ENCODE measurements around the gene LYPD6B. TPM values are rescaled to one million over a fixed set of nuclear protein-coding genes. Genes with fewer than 3 reads are reported as not detected.

Gene LYPD6B
- total RNA-seq, 1 donor from 2014 or later = 27.2 TPM

- H3K36me3 Mint-ChIP-seq = peaks cover 3% of the 10 kb centered on the region
- H3K4me1 Mint-ChIP-seq = peaks cover 25% of the 10 kb centered on the region
- H3K27ac Mint-ChIP-seq = no peak overlapping the region
- no peak for DNase-seq (ENCODE audit: low spot score in 2 of 2, unreplicated experiment in 2 of 2)
- no peak overlapping the region for H3K4me3 Mint-ChIP-seq
- no peak for TF ChIP-seq CTCF (IDR thresholded peaks at IDR 0.05; ENCODE audit: unreplicated experiment)
- no peaks in the 10 kb centered on the region for H3K9me3 Mint-ChIP-seq
- peaks cover 14% of the 10 kb centered on the region for H3K27me3 Mint-ChIP-seq (ENCODE audit: low read depth)
Measured at GRCh38 chr2:149155988-149156387, 117.5 kb downstream of the LYPD6B start.

- no peak overlapping the region for H3K4me3 Mint-ChIP-seq
- H3K27ac Mint-ChIP-seq = no peak overlapping the region
- peaks cover 12% of the 10 kb centered on the region for H3K27me3 Mint-ChIP-seq (ENCODE audit: low read depth)
- no peaks in the 10 kb centered on the region for H3K9me3 Mint-ChIP-seq
- peaks cover 3% of the 10 kb centered on the region for H3K36me3 Mint-ChIP-seq
- no peak for TF ChIP-seq CTCF (IDR thresholded peaks at IDR 0.05; ENCODE audit: unreplicated experiment)
- DNase-seq (ENCODE audit: low spot score in 2 of 2, unreplicated experiment in 2 of 2) = no peak
- H3K4me1 Mint-ChIP-seq = peaks cover 37% of the 10 kb centered on the region
Measured at GRCh38 chr2:149156971-149157740, 118.7 kb downstream of the LYPD6B start.

GRCh38 chr2:149158957-149159356 is 120.5 kb downstream of the LYPD6B start:
- H3K4me3 Mint-ChIP-seq = no peak overlapping the region
- no peak for DNase-seq (ENCODE audit: low spot score in 2 of 2, unreplicated experiment in 2 of 2)
- H3K27ac Mint-ChIP-seq = no peak overlapping the region
- no peaks in the 10 kb centered on the region for H3K9me3 Mint-ChIP-seq
- H3K36me3 Mint-ChIP-seq = no peaks in the 10 kb centered on the region
- peaks cover 5% of the 10 kb centered on the region for H3K27me3 Mint-ChIP-seq (ENCODE audit: low read depth)
- peaks cover 50% of the 10 kb centered on the region for H3K4me1 Mint-ChIP-seq
- TF ChIP-seq CTCF (IDR thresholded peaks at IDR 0.05; ENCODE audit: unreplicated experiment) = no peak

GRCh38 chr2:149160195-149160594 is 121.7 kb downstream of the LYPD6B start:
- peaks cover 5% of the 10 kb centered on the region for H3K27me3 Mint-ChIP-seq (ENCODE audit: low read depth)
- no peak for DNase-seq (ENCODE audit: low spot score in 2 of 2, unreplicated experiment in 2 of 2)
- no peak overlapping the region for H3K27ac Mint-ChIP-seq
- H3K36me3 Mint-ChIP-seq = no peaks in the 10 kb centered on the region
- TF ChIP-seq CTCF (IDR thresholded peaks at IDR 0.05; ENCODE audit: unreplicated experiment) = no peak
- H3K9me3 Mint-ChIP-seq = no peaks in the 10 kb centered on the region
- peaks cover 45% of the 10 kb centered on the region for H3K4me1 Mint-ChIP-seq
- H3K4me3 Mint-ChIP-seq = no peak overlapping the region

GRCh38 chr2:149160701-149161217 is 122.3 kb downstream of the LYPD6B start:
- no peak for TF ChIP-seq CTCF (IDR thresholded peaks at IDR 0.05; ENCODE audit: unreplicated experiment)
- Mint-ChIP-seq H3K9me3 (no peaks in the 10 kb centered on the region), H3K27ac (peak overlapping the region; percentile 47), H3K4me1 (peaks cover 40% of the 10 kb centered on the region), H3K36me3 (no peaks in the 10 kb centered on the region), H3K27me3 (ENCODE audit: low read depth) (peaks cover 5% of the 10 kb centered on the region), H3K4me3 (no peak overlapping the region)
- no peak for DNase-seq (ENCODE audit: low spot score in 2 of 2, unreplicated experiment in 2 of 2)
